ENCODE results near the gene FAM184A. TPM values are rescaled to one million over a fixed set of nuclear protein-coding genes. Genes with fewer than 3 reads are reported as not detected.

Gene FAM184A
- total and polyA plus RNA-seq, 2 of the 8 experiments (the other 6 are each of a cell fraction or from before 2014, with no cell fraction given): 6.3 to 11.3 TPM

DNA sequence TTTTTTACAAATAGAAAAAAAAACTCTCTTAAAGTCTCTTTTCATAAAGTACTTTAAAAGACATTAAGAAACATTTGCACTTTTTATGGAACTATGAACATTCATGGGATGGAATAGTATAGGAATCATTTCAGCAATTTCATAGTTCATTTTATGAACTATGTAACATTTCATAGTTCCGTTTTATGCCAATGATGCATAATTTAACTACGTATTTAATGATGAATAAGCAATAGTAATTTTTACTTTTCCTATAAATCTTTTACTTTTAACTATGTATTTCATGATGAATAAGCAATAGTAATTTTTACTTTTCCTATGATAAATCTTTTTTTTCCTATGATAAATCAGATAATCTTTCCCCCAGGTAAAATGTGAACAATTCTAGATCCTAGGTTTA is 47.7 kb downstream of the FAM184A start:
- H3K79me1 ChIP-seq (ENCODE audit: low read depth, low read length): no peaks in the 10 kb centered on the region
- DNase-seq (ENCODE audit: low read depth in 1 of 2, low spot score in 2 of 2) (no peak), FAIRE-seq (no peak)
- H3K4me3 ChIP-seq (ENCODE audit: extremely low read depth in 1 of 4, insufficient read depth in 2 of 4, low read depth in 3 of 4, low read length in 4 of 4): no peak overlapping the region
- no peak overlapping the region for H2BK120ac ChIP-seq (replicated peaks; ENCODE audit: low read depth, low read length)
- H2BK15ac ChIP-seq (ENCODE audit: low read length): no peak overlapping the region
- H3K27me3 ChIP-seq (replicated peaks in 1 of 4; ENCODE audit: control insufficient read depth in 3 of 4, extremely low read depth in 1 of 4, insufficient read depth in 3 of 4, low read length in 3 of 4): no peaks in the 10 kb centered on the region; a peak in 4 of 7 replicates
- no peak overlapping the region for H2AK5ac ChIP-seq (ENCODE audit: low read depth, low read length)
- H3K79me2 ChIP-seq (ENCODE audit: control insufficient read depth in 1 of 2, insufficient read depth in 2 of 2, low read length in 2 of 2): no peaks in the 10 kb centered on the region
- H3K4ac ChIP-seq (replicated peaks; ENCODE audit: insufficient read length, low read depth, low read length): no peak overlapping the region
- WGBS, 2 experiments (ENCODE audit: extremely low coverage in 1 of 2, insufficient coverage in 1 of 2, insufficient read length in 1 of 2, insufficient replicate concordance in 2 of 2, low coverage in 1 of 2, low lambda C conversion rate in 2 of 2, missing lambda C conversion rate in 1 of 2): 89% methylated on average over 2 of the region's 2 CpGs; no CpG with 5 or more reads in 1 of the 2 experiments
- H3K18ac ChIP-seq (ENCODE audit: extremely low read depth, low read length): no peak overlapping the region
- no peak overlapping the region for H4K5ac ChIP-seq (ENCODE audit: insufficient read length, low read depth, low read length)
- no peak overlapping the region for H2AFZ ChIP-seq (ENCODE audit: low read length)
- H3K36me3 ChIP-seq (ENCODE audit: control insufficient read depth in 2 of 4, insufficient read depth in 4 of 4, low read length in 3 of 4): no peaks in the 10 kb centered on the region
- ChIA-PET POLR2A (ENCODE audit: partially characterized antibody) (no interaction called here), CTCF (ENCODE audit: partially characterized antibody) (interaction anchor here (0.6 kb wide), 1 partner anchor 44 kb away, joined by 3 read pairs; no protein-coding TSS in a partner anchor)
- H4K20me1 ChIP-seq (replicated peaks in 1 of 2; ENCODE audit: control insufficient read depth in 1 of 2, insufficient read depth in 2 of 2, low read length in 2 of 2): no peaks in the 10 kb centered on the region
- H3K9ac ChIP-seq (replicated peaks in 1 of 4; ENCODE audit: extremely low read depth in 1 of 4, low read depth in 3 of 4, low read length in 3 of 4): no peak overlapping the region
- H3K14ac ChIP-seq (ENCODE audit: insufficient read length): no peak overlapping the region
- H3K4me2 ChIP-seq (ENCODE audit: insufficient read depth in 1 of 2, low read depth in 2 of 2, low read length in 2 of 2): no peak overlapping the region
- no peak overlapping the region for H4K91ac ChIP-seq (replicated peaks; ENCODE audit: insufficient read length, low read length)
- no peak overlapping the region for H4K8ac ChIP-seq (ENCODE audit: extremely low read depth, insufficient read depth, low read length)
- no peak overlapping the region for H2BK5ac ChIP-seq (ENCODE audit: low read depth, low read length)
- no peak overlapping the region for H3K56ac ChIP-seq (replicated peaks; ENCODE audit: insufficient read length, low read depth, low read length)
- no peak overlapping the region for H2BK12ac ChIP-seq (ENCODE audit: low read depth, low read length)
- no peaks in the 10 kb centered on the region for H3K9me3 ChIP-seq (ENCODE audit: insufficient read depth in 2 of 2, low read depth in 1 of 2, low read length in 1 of 2)
- H2BK20ac ChIP-seq (ENCODE audit: low read length): no peak overlapping the region
- no peak for TF ChIP-seq TEAD4 (IDR thresholded peaks at IDR 0.05; ENCODE audit: low read depth, low read length)
- no peak for TF ChIP-seq RBBP5 (IDR thresholded peaks at IDR 0.05; ENCODE audit: borderline replicate concordance, low read depth, low read length)
- no peak for TF ChIP-seq ZNF274 (IDR thresholded peaks at IDR 0.05; ENCODE audit: borderline replicate concordance, extremely low read depth, low read length)
- no peak for TF ChIP-seq CREB1 (IDR thresholded peaks at IDR 0.05)
- TF ChIP-seq SP4 (IDR thresholded peaks at IDR 0.05; ENCODE audit: low read length): no peak
- TF ChIP-seq POLR2AphosphoS5 (IDR thresholded peaks at IDR 0.05; ENCODE audit: low read depth, low read length): no peak
- no peak for TF ChIP-seq KDM1A (IDR thresholded peaks at IDR 0.05; ENCODE audit: borderline replicate concordance, low read length)
- TF ChIP-seq BRCA1 (IDR thresholded peaks at IDR 0.05; ENCODE audit: low read depth, low read length): no peak
- TF ChIP-seq SIN3A (conservative IDR thresholded peaks at IDR 0.05 in 1 of 2, IDR thresholded peaks at IDR 0.05 in 1 of 2; ENCODE audit: low read depth in 1 of 2, low read length in 2 of 2): no peak
- TF ChIP-seq, protein P1, sequence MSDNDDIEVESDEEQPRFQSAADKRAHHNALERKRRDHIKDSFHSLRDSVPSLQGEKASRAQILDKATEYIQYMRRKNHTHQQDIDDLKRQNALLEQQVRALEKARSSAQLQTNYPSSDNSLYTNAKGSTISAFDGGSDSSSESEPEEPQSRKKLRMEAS (IDR thresholded peaks at IDR 0.05): no peak
- TF ChIP-seq SIX5 (IDR thresholded peaks at IDR 0.05; ENCODE audit: low read depth, low read length): no peak
- no peak for TF ChIP-seq GTF2F1 (IDR thresholded peaks at IDR 0.05; ENCODE audit: borderline replicate concordance, low read depth, low read length)
- TF ChIP-seq ASH2L (IDR thresholded peaks at IDR 0.05; ENCODE audit: low read length): no peak
- H3K23me2 ChIP-seq (ENCODE audit: low read depth, low read length): 0 out of 2 replicates have a peak, but pooled peaks cover 2% of the 10 kb centered on the region
- peaks cover 10 to 19% (median 13%) of the 10 kb centered on the region in 4 experiments; a peak in 6 of 7 replicates for H3K4me1 ChIP-seq (replicated peaks in 1 of 4; ENCODE audit: control insufficient read depth in 3 of 4, insufficient read depth in 4 of 4, low read length in 3 of 4)
- H3K27ac ChIP-seq (ENCODE audit: low read depth, low read length): no peak overlapping the region
- no peak overlapping the region for H3K23ac ChIP-seq (ENCODE audit: insufficient read length)
